ENCODE results near the gene CHRM2.

GRCh38 chr7:137003086-137003485 lies 134.6 kb downstream of the CHRM2 start:
- TF ChIP-seq CTCF (conservative IDR thresholded peaks at IDR 0.05) (no peak), EZH2 (IDR thresholded peaks at IDR 0.05; ENCODE audit: low read depth) (no peak)

All from PC-9 (cell line).